Stimulated activated CD8-positive, alpha-beta memory T cell treated with anti-CD3 and anti-CD28 coated beads, Interleukin-12 subunit alpha, Interleukin-12 subunit beta, amount 100 ng/mL, for 4 hours (primary cell): ENCODE results near the gene DHRS7B.
"Not testable (repeated sequence)": the region's sequence is repeated elsewhere in the genome, so short reads cannot be mapped to it uniquely, and the experiment has no call there.

Source experiments
- DNase-seq: peaks from one replicate; pipeline ENCODE4 v3.0.0-alpha.2; 2020; ENCODE audit warnings: low read depth

The DHRS7B gene

GRCh38 chr17:21108651-21109050 is 18.1 kb upstream of the DHRS7B start:
- DNase-seq = no peak

- no peak for DNase-seq
Measured at GRCh38 chr17:21113049-21113690, 13.6 kb upstream of the DHRS7B start.

DNA sequence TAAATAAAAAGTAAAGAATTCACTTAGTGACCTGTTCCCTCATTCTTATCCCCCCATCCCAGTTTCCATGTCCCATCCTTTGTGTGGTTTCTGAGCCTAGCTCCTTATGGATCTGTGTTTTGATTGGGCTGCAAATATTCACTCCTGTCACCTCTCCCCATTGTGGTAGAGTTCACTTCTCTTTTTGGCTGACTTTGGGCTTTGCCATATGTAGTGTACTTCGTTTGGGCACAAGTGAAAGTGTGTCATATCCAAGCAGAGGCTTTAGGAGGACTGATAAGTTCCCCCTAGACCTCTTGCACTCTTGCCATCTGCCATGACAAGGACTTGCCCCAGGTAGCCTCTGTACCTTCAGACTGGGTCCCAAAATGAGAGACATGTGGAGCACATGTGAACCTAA is 13.0 kb upstream of the DHRS7B start:
- DNase-seq = no peak

- DNase-seq = not testable (repeated sequence)
Measured at GRCh38 chr17:21114791-21115190, 12.0 kb upstream of the DHRS7B start.

- peak; percentile 41 for DNase-seq
Measured at GRCh38 chr17:21119247-21119918, 7.4 kb upstream of the DHRS7B start.

- DNase-seq = no peak
Measured at GRCh38 chr17:21119919-21120249, 6.9 kb upstream of the DHRS7B start.

- no peak for DNase-seq
Measured at GRCh38 chr17:21124086-21124485, 2.7 kb upstream of the DHRS7B start.

GRCh38 chr17:21124517-21124916 is 2.2 kb upstream of the DHRS7B start:
- DNase-seq = not testable (repeated sequence)

DNA sequence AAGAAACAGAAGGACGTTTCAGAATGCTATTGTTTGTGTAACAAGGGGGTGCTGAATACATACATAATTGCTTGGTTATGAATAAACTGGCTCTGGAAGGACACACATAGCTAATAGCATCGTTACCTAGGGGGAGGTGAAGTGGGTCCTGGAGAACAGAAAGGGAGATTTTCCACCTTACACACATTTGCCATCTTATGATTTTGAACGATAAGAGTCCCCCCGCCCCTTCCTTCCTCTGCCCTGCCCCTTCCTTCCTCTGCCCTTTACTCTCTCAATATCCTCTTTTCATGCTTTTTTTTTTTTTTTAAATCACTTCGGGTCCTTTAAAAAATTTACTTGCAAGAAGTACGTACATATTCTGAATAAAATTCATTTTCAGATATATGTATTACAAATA is 902 bp upstream of the DHRS7B start:
- peak; percentile 19 for DNase-seq

- no peak for DNase-seq
Measured at GRCh38 chr17:21127509-21128077, 829 bp downstream of the DHRS7B start.

DNA sequence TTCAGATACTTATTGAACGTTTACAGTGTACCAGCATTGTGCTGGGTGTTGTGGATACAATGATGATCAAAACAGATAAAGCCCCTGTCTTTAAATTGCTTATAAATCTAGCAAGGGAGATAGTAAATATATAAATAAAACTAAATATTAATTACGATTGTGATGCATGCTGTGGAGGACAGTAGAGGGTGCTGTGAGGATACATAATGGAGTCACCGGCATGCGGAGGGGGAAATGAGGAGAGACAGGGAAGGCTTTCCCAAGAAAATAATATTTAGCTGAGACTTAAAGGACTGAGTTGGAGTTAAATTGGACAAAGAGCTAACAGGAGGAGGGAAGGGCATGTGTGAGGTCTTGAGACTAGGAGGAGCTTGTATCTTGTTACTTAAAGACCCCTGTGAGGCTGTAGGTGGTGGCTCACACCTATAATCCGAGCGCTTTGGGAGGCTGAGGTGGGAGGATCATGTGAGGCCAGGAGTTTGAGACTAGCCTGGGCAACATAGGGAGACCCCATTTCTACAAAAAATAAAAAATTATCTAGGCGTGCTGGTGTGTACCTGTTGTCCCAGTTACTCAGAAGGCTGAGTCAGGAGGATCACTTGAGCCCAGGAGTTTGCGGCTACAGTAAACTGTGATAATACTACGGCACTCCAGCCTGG is 2.4 kb downstream of the DHRS7B start:
- DNase-seq = no peak

- no peak for DNase-seq
Measured at GRCh38 chr17:21131137-21131536, 4.4 kb downstream of the DHRS7B start.

- DNase-seq = no peak
Measured at GRCh38 chr17:21132428-21132827, 5.7 kb downstream of the DHRS7B start.

DNA sequence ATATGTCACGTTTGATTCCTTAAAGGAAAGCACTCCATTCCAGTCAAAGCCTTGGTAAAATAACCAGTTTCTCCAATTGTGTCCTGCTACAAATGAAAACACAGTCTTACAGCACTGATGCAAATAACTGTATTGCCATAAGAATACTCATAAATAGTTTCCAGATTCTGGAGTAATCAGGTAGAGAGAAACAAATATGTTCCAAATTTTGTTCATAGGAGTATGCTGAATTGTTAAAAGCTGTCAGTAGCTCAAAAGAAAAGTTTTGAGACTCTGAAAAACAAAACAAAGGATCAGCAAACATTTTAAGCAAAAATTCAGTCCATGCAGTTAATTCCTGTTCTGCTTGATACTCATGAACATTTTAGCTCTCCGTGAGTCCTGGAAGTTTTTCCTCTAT is 7.8 kb downstream of the DHRS7B start:
- no peak for DNase-seq

DNA sequence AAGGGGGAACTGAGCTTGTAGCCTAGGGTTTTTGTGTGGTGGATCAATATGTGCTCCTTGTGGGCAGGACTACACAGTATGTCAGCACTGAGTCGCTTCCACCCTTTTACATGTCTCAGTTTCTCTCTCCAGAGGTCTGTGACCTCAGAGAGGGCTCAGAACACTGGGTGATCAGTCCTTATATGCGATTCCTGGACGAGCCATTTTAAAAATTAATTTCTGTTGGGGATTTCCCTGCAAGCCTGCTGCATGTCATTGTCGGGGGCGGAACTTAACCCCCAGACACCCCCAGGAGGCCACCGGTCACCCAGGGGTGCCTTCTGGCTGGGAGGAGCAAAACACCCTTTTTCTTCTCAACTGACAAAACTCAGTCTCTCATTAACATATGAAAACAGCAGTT is 14.1 kb downstream of the DHRS7B start:
- DNase-seq = no peak

GRCh38 chr17:21141331-21141730 is 14.6 kb downstream of the DHRS7B start:
- no peak for DNase-seq

DNA sequence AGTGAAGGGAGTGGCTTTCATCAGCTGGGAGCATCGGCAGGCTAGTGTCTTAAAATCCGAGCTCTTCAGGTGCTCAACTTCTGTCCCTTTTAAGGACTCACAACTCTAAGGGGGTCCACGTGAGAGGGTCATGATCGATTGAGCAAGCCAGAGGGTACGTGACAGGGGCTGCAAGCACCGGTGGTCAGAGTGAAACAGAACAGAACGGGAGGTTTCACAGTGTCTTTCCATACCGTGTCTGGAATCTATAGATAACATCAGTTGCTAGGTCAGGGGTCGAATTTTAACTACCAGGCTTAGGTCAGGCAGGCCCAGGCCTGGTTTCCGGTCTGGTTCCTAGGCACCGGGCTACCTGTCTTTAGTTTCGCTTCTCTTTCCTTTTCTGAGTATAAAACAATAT is 15.3 kb downstream of the DHRS7B start:
- DNase-seq = not testable (repeated sequence)

DNA sequence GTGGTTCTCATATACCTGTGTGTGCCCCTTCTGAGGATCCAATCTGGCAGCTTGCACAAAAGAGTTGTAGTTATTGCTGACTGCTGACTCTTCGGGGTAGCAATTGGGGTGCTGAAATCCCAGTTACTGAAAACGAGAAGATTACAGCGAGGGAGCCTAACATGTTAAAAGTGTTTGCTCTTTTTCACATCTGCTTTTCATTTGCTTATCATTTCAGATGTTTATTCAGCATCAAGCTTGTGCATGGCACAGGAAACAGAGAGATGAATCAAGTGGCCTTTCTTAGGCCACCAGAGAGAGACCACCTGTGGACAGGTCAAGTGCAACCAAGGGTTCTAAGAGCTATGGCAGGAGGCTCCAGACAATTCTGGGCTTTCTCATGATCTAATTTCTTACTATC is 16.9 kb downstream of the DHRS7B start:
- no peak for DNase-seq

GRCh38 chr17:21144299-21144698 is 17.5 kb downstream of the DHRS7B start:
- not testable (repeated sequence) for DNase-seq

DNA sequence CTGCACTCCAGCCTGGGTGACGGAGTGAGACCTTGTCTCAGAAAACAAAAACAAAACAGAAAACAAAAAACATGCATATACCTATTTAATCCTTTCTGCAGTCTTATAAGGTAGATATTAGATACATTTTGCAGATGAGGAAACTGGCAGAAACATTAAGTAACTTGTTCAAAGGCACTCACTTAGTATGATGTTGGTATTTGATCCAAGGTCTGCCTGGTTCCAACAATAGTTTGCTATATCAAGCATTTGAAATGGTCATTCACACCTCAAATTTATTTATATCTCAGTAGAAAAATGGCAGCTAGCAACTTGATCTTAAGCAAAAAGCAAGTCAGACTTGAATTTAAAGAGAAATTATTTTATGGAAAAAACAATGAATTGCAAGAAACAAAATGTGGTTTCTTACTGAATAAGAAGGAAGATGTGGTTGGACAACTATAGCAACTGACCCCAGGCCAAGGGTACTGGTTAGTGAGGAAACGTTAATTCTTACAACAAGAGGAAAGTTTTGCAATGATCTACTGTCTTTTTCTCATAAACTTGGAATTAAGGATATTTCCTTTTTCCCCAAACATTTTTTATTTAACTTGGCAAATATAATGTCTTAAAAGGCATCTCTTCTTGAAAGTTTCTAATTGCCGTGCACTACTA is 19.7 kb downstream of the DHRS7B start:
- DNase-seq = no peak

DNA sequence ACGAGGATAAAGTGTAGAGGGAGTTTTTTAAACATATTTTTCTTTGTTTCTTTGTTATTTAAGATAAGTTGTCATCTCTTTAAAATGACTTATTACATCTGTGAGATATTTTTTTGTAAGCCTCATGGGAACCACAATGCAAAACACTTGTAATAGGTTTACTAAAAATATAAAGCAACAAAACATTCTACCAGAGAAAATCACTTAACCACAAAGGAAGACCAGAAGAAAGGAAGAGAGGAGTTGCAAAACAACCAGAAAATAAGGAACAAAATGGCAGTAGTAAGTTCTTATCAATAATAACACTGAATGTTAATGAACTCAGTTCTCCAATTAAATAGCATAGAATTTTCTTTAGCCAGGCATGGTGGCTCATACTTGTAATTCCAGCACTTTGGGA is 22.9 kb downstream of the DHRS7B start:
- no peak for DNase-seq

DNA sequence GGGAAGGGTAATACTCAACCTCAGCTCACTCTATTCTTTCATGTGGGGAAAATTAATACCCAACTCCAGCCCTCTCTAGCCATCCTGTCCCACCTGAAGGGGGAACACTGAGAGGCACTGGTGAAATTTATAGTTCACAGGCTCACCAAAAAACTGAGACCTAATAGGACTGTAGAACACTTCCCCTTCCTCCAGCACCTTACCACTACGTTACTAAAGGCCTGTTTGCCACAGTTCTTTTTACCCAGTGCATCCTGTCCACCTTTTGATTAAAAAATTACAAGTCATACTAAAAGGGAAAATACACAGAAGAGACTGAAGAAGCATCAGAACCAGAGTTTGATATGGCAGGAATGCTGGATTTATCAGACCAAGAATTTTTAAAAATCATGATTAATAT is 26.0 kb downstream of the DHRS7B start:
- DNase-seq = no peak
